ENCODE results near the gene EMP1. TPM values are rescaled to one million over a fixed set of nuclear protein-coding genes. Genes with fewer than 3 reads are reported as not detected.

EMP1 gene
- total RNA-seq, 1 donor = 75.6 TPM

- no peak for DNase-seq (ENCODE audit: low read depth)
- no peak for TF ChIP-seq CTCF (IDR thresholded peaks at IDR 0.05; ENCODE audit: insufficient read depth, low read depth, low read length)
- no peak overlapping the region for H3K4me3 ChIP-seq (ENCODE audit: low read depth, low read length)
Observed at GRCh38 chr12:13206560-13206897, 10.0 kb downstream of the EMP1 start.

GRCh38 chr12:13208533-13209435 lies 12.3 kb downstream of the EMP1 start:
- no peak overlapping the region for H3K4me3 ChIP-seq (ENCODE audit: low read depth, low read length)
- DNase-seq (ENCODE audit: low read depth) = peak; percentile 63
- peak; percentile 70 for TF ChIP-seq CTCF (IDR thresholded peaks at IDR 0.05; ENCODE audit: insufficient read depth, low read depth, low read length)

GRCh38 chr12:13209436-13210235 lies 13.1 kb downstream of the EMP1 start:
- TF ChIP-seq CTCF (IDR thresholded peaks at IDR 0.05; ENCODE audit: insufficient read depth, low read depth, low read length) = no peak
- peak; percentile 34 for DNase-seq (ENCODE audit: low read depth)
- H3K4me3 ChIP-seq (ENCODE audit: low read depth, low read length) = no peak overlapping the region

GRCh38 chr12:13210236-13211190 lies 14.0 kb downstream of the EMP1 start:
- TF ChIP-seq CTCF (IDR thresholded peaks at IDR 0.05; ENCODE audit: insufficient read depth, low read depth, low read length) = no peak
- DNase-seq (ENCODE audit: low read depth) = no peak
- H3K4me3 ChIP-seq (ENCODE audit: low read depth, low read length) = no peak overlapping the region

- no peak for DNase-seq (ENCODE audit: low read depth)
- no peak overlapping the region for H3K4me3 ChIP-seq (ENCODE audit: low read depth, low read length)
- no peak for TF ChIP-seq CTCF (IDR thresholded peaks at IDR 0.05; ENCODE audit: insufficient read depth, low read depth, low read length)
Observed at GRCh38 chr12:13211191-13211858, 14.8 kb downstream of the EMP1 start.

Measured in fibroblast of villous mesenchyme (primary cell).